Endothelial cell (in vitro differentiated cells): ENCODE measurements around the gene PLXNB2. TPM values are rescaled to one million over a fixed set of nuclear protein-coding genes. Genes with fewer than 3 reads are reported as not detected.

ENCODE experiments used
- DNase-seq: peaks from one replicate; pipeline ENCODE4 v3.0.0; 2021; ENCODE audit warnings: low spot score
- H3K27ac Mint-ChIP-seq: one replicate; pipeline ENCODE4 v1.8.0; 2021; ENCODE audit warnings: mixed read lengths, inconsistent platforms; ENCODE audit not compliant: unreplicated experiment
- H3K27me3 Mint-ChIP-seq: one replicate; pipeline ENCODE4 v1.8.0; 2021; ENCODE audit warnings: mild to moderate bottlenecking, moderate library complexity, mixed read lengths, inconsistent platforms; ENCODE audit not compliant: unreplicated experiment
- H3K36me3 Mint-ChIP-seq: one replicate; pipeline ENCODE4 v1.8.0; 2021; ENCODE audit warnings: mild to moderate bottlenecking, low read depth, mixed read lengths, inconsistent platforms; ENCODE audit not compliant: unreplicated experiment
- H3K4me1 Mint-ChIP-seq: one replicate; pipeline ENCODE4 v1.8.0; 2021; ENCODE audit warnings: mild to moderate bottlenecking, mixed read lengths, inconsistent platforms; ENCODE audit not compliant: unreplicated experiment
- H3K4me3 Mint-ChIP-seq: one replicate; pipeline ENCODE4 v1.8.0; 2021; ENCODE audit warnings: mild to moderate bottlenecking, mixed read lengths, inconsistent platforms; ENCODE audit not compliant: unreplicated experiment
- H3K9me3 Mint-ChIP-seq: one replicate; pipeline ENCODE4 v1.8.0; 2021; ENCODE audit warnings: mixed read lengths, inconsistent platforms; ENCODE audit not compliant: unreplicated experiment
- CTCF ChIP-seq: fragments of 200-600 bp; sonication (generic); IDR thresholded peaks from one replicate; pipeline ENCODE4 v1.5.0; 2021; ENCODE audit warnings: antibody characterized with exemption; ENCODE audit not compliant: unreplicated experiment
- total RNA-seq: library from RNA; stranded (reverse); fragmentation: NEBNext Ultra II Directional; extraction: Animal tissue kit (Norgen Biotek cat#: 25700); gene quantifications from one replicate; pipeline ENCODE4 v1.2.1, GENCODE V29; 2021; ENCODE audit not compliant: unreplicated experiment

Gene PLXNB2
- total RNA-seq, 1 donor from 2014 or later, result 96.5 TPM

- H3K36me3 Mint-ChIP-seq, result peaks cover 33% of the 10 kb centered on the region
- H3K9me3 Mint-ChIP-seq, result no peaks in the 10 kb centered on the region
- no peaks in the 10 kb centered on the region for H3K4me1 Mint-ChIP-seq
- H3K4me3 Mint-ChIP-seq, result no peak overlapping the region
- H3K27ac Mint-ChIP-seq, result peak overlapping the region; percentile 30
- no peak for TF ChIP-seq CTCF
- DNase-seq, result no peak
- H3K27me3 Mint-ChIP-seq, result peaks cover 13% of the 10 kb centered on the region
Measured at GRCh38 chr22:50232481-50233151, 74.8 kb downstream of the PLXNB2 start.

GRCh38 chr22:50229370-50229769 lies 78.1 kb downstream of the PLXNB2 start:
- no peak for DNase-seq
- H3K27ac Mint-ChIP-seq, result no peak overlapping the region
- H3K36me3 Mint-ChIP-seq, result peaks cover 27% of the 10 kb centered on the region
- H3K27me3 Mint-ChIP-seq, result peaks cover 12% of the 10 kb centered on the region
- TF ChIP-seq CTCF, result no peak
- H3K9me3 Mint-ChIP-seq, result no peaks in the 10 kb centered on the region
- H3K4me1 Mint-ChIP-seq, result no peaks in the 10 kb centered on the region
- H3K4me3 Mint-ChIP-seq, result peak overlapping the region; percentile 78

GRCh38 chr22:50228366-50228765 lies 79.1 kb downstream of the PLXNB2 start:
- Mint-ChIP-seq H3K27me3 (peaks cover 9% of the 10 kb centered on the region), H3K36me3 (peaks cover 25% of the 10 kb centered on the region), H3K4me1 (no peaks in the 10 kb centered on the region), H3K27ac (no peak overlapping the region), H3K9me3 (no peaks in the 10 kb centered on the region), H3K4me3 (no peak overlapping the region)
- TF ChIP-seq CTCF, result no peak
- DNase-seq, result no peak

DNA sequence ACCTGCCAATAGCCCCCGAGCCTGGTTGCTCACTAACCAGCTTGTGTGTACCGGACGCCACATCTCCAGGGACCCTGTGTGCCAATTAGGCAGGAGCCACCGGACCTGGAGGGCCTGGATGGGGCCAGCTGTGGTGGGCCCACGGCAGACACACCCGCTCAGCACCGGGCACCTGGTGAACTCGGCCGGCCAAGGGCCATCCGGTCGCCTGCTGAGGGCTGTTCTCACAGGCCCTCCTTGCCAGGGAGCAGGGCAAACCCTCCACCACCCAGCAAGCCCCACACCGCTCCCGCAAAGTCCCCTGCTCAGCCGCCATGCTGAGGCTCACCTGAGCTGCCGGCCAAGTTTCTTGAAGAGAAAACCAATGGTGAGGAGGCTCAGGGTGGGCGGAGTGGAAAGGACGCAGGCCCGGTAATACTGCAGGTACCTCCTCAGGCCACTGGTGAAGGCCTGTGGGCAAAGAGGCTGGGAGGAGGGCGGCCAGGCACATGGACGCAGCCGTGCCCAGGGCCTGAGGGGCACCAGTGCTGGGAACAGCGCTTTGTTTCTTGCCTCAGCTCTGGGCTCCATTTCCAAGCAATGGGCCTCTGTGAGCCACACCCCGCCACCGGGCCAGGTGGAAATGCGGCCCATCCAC lies 79.7 kb downstream of the PLXNB2 start:
- H3K4me3 Mint-ChIP-seq, result no peak overlapping the region
- DNase-seq, result no peak
- TF ChIP-seq CTCF, result no peak
- peaks cover 27% of the 10 kb centered on the region for H3K36me3 Mint-ChIP-seq
- H3K4me1 Mint-ChIP-seq, result no peaks in the 10 kb centered on the region
- peaks cover 9% of the 10 kb centered on the region for H3K27me3 Mint-ChIP-seq
- H3K27ac Mint-ChIP-seq, result no peak overlapping the region
- no peaks in the 10 kb centered on the region for H3K9me3 Mint-ChIP-seq

DNA sequence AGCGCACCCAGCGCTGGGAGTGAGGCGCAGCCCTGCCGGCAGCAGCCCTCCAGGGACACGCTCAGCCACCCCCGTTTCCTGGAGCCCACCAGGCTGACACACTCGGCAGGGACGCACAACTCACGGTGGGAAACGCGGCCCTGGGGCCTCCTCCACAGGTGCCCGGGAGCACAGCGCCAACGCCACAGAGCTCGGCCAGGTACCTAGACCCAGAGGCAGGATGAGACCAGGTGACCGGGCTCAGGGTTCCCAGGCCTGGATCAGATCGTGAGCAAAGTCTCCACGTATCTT lies 80.6 kb downstream of the PLXNB2 start:
- Mint-ChIP-seq H3K27me3 (peaks cover 10% of the 10 kb centered on the region), H3K27ac (no peak overlapping the region), H3K9me3 (no peaks in the 10 kb centered on the region), H3K4me1 (no peaks in the 10 kb centered on the region), H3K36me3 (peaks cover 24% of the 10 kb centered on the region), H3K4me3 (no peak overlapping the region)
- no peak for DNase-seq
- no peak for TF ChIP-seq CTCF
